K562 (cell line): ENCODE data around the gene HDLBP. TPM values are rescaled to one million over a fixed set of nuclear protein-coding genes. Genes with fewer than 3 reads are reported as not detected.

ENCODE experiments used
- CHD2 ChIP-seq: IDR thresholded peaks from 2 replicates; pipeline ENCODE4 v1.6.1; 2011; ENCODE audit warnings: low read depth, low read length
- COPS2 ChIP-seq: fragments of 450-650 bp; conservative IDR thresholded peaks from 2 replicates; pipeline ENCODE4 v1.6.1; 2016; ENCODE audit warnings: mild to moderate bottlenecking, moderate library complexity
- DNMT1 ChIP-seq: fragments of 450-650 bp; IDR thresholded peaks from 2 replicates; pipeline ENCODE4 v1.6.1; 2016; ENCODE audit warnings: antibody characterized with exemption, mild to moderate bottlenecking
- ELF1 ChIP-seq: fragments of 200-800 bp; sonication (Bioruptor generic); IDR thresholded peaks from 2 replicates; pipeline ENCODE4 v1.6.1; 2016; ENCODE audit warnings: missing genetic modification characterization, missing compliant biosample characterization
- GABPB1 ChIP-seq: sonication (generic); formaldehyde crosslinking; IDR thresholded peaks from 2 replicates; pipeline ENCODE4 v1.8.0; 2022; ENCODE audit warnings: mild to moderate bottlenecking, missing genetic modification reagents
- HMG20A ChIP-seq: fragments of 450-650 bp; formaldehyde crosslinking; conservative IDR thresholded peaks from 2 replicates; pipeline ENCODE4 v1.4.0; 2020; ENCODE audit warnings: mild to moderate bottlenecking, mixed read lengths
- JUND ChIP-seq, 2 experiments: IDR thresholded peaks; 2 replicates in 1 of 2; 3 replicates in 1 of 2; pipeline ENCODE4 v1.6.1; 2011; ENCODE audit warnings: borderline replicate concordance in 2 of 2, low read depth in 2 of 2, low read length in 2 of 2, improper control_type of control experiment in 1 of 2, missing biosample characterization in 1 of 2, missing genetic modification characterization in 1 of 2, missing genetic modification reagents in 1 of 2
- NR2C2 ChIP-seq, 2 experiments: fragments of 200-800 bp in 1 of 2; sonication (Bioruptor generic) in 1 of 2; sonication (generic) in 1 of 2; formaldehyde crosslinking in 1 of 2; IDR thresholded peaks; 2 replicates each; pipeline versions ENCODE4 v1.6.1 to v1.8.0; 2016 to 2022; ENCODE audit warnings: mild to moderate bottlenecking in 1 of 2, missing compliant biosample characterization in 1 of 2, missing genetic modification characterization in 1 of 2, missing genetic modification reagents in 1 of 2
- NUFIP1 ChIP-seq: fragments of 450-650 bp; IDR thresholded peaks from 2 replicates; pipeline ENCODE4 v1.6.1; 2018; ENCODE audit not compliant: partially characterized antibody
- PCBP1 ChIP-seq: fragments of 200-400 bp; formaldehyde crosslinking; IDR thresholded peaks from 2 replicates; pipeline ENCODE4 v1.6.1; 2018; ENCODE audit warnings: mild to moderate bottlenecking, low read depth, low read length; ENCODE audit not compliant: poor library complexity, severe bottlenecking
- SMAD4 ChIP-seq: fragments of 250-450 bp; sonication (Bioruptor Pico); conservative IDR thresholded peaks from 2 replicates; pipeline ENCODE4 v1.8.0; 2021; ENCODE audit warnings: inconsistent platforms, mild to moderate bottlenecking, moderate library complexity
- SMARCA4 ChIP-seq: fragments of 450-650 bp; IDR thresholded peaks from 2 replicates; pipeline ENCODE4 v1.6.1; 2016
- SREBF1 ChIP-seq: fragments of 150-350 bp; IDR thresholded peaks from 2 replicates; pipeline ENCODE4 v1.6.1; 2014; ENCODE audit warnings: antibody characterized with exemption, low read depth, low read length, borderline replicate concordance
- STAT5B ChIP-seq: fragments of 250-450 bp; sonication (Bioruptor Pico); IDR thresholded peaks from 2 replicates; pipeline ENCODE4 v1.8.0; 2021; ENCODE audit warnings: mild to moderate bottlenecking, inconsistent platforms
- TAF15 ChIP-seq: fragments of 200-400 bp; formaldehyde crosslinking; IDR thresholded peaks from 2 replicates; pipeline ENCODE4 v1.6.1; 2017; ENCODE audit warnings: mild to moderate bottlenecking, low read depth, low read length, moderate library complexity
- YY1 ChIP-seq, 3 experiments: IDR thresholded peaks; 2 replicates each; pipeline ENCODE4 v1.6.1; 2011; ENCODE audit warnings: low read length in 2 of 3, mild to moderate bottlenecking in 2 of 3, moderate library complexity in 2 of 3, borderline replicate concordance in 1 of 3, control low read depth in 1 of 3, low read depth in 1 of 3; ENCODE audit not compliant: insufficient read depth in 3 of 3, insufficient replicate concordance in 2 of 3, control insufficient read depth in 1 of 3, insufficient read length in 1 of 3; ENCODE audit errors: extremely low read depth in 1 of 3
- ZNF143 ChIP-seq: sonication (generic); formaldehyde crosslinking; IDR thresholded peaks from 2 replicates; pipeline ENCODE4 v1.9.0; 2022; ENCODE audit warnings: mild to moderate bottlenecking, missing genetic modification reagents
- ZNF354B ChIP-seq: fragments of 250-450 bp; sonication (Bioruptor Pico); IDR thresholded peaks from 2 replicates; pipeline ENCODE4 v1.4.0; 2020
- ZNF583 ChIP-seq: fragments of 250-450 bp; sonication (Bioruptor Pico); IDR thresholded peaks from 2 replicates; pipeline ENCODE4 v1.4.0; 2020
- polyA plus RNA-seq, 8 experiments: library from polyadenylated mRNA; depleted of rRNA in 4 of 8; stranded (reverse) in 5 of 8; unstranded in 3 of 8; fragments of >200 nt; fragmentation: Nextera tagmentation in 2 of 8; fragmentation: Illumina TruSeq in 1 of 8; extraction: Ambion mirVana in 2 of 8; extraction: Trizol in 1 of 8; gene quantifications; 2 replicates each; pipeline versions ENCODE4 v1.2.1 to v1.2.3, GENCODE V29; 2011 to 2014; ENCODE audit warnings: inconsistent platforms in 1 of 8, missing spikeins in 1 of 8
- total RNA-seq, 7 experiments: library from RNA; depleted of rRNA in 6 of 7; stranded (reverse); fragments of >200 nt in 6 of 7; fragmentation: Illumina TruSeq in 2 of 7; extraction: Trizol in 2 of 7; gene quantifications; 2 replicates each; pipeline versions ENCODE4 v1.2.1 to v1.2.3, GENCODE V29; 2011 to 2021; ENCODE audit warnings: low replicate concordance in 1 of 7
- TF ChIP-seq, protein P1 (sequence below): fragments of 450-650 bp; conservative IDR thresholded peaks from 2 replicates; pipeline ENCODE4 v1.6.1; 2016; ENCODE audit warnings: missing genetic modification characterization, low read depth, mild to moderate bottlenecking, control low read depth, missing compliant biosample characterization
- TF ChIP-seq, protein P2 (sequence below): sonication (generic); formaldehyde crosslinking; IDR thresholded peaks from 2 replicates; pipeline ENCODE4 v1.8.0; 2022; ENCODE audit warnings: mild to moderate bottlenecking, missing genetic modification reagents, borderline replicate concordance
- TF ChIP-seq, protein P3 (sequence below): fragments of 250-450 bp; sonication (Bioruptor Pico); IDR thresholded peaks from 2 replicates; pipeline ENCODE4 v1.6.1; 2021; ENCODE audit warnings: mild to moderate bottlenecking

Gene HDLBP
- total and polyA plus RNA-seq, 9 of the 15 experiments (the other 6 are each of a cell fraction or from before 2014, with no cell fraction given), result 24.4 to 378 (median 146) TPM

DNA sequence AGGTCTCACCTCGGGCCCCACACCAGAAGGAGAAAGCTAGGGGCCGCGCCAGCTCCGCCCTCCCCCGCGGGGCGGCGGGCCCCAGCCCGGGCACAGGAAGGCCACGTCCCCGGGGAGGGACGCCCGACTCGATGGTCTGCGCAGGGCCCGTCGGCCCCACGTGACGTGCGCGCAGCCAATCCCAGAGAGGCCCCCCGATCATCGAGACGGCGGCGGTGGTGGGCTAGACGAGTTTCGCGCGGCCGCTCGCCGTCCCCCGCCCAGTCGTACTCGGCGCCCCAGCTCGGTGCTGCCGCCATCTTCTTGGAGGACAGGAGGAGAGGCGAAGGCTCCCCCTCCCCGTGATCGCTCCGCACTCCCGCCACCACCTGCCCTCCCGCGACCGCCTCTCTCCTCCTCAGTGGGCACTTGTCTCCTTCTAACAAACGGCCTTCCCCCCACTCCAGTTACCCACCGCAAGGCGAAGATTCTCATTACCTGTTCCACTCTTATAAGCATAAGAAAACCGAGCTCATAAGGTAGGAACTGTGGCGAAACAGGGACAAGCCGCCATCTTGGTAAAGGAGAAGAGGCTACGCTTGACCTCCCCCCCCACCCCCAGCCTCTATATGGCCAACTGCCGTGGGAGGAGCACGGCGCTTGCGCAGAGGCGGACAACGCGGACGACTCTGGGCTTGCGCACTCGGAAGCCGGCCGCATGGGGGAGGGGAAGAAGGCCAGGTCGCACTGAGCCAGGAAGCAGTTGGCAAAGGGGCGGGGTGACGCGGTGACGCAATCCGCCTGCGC is at the start of gene HDLBP (continued):
- TF ChIP-seq GABPB1 (peak; percentile 74), STAT5B (no peak), JUND (IDR thresholded peaks at IDR 0.05; ENCODE audit: borderline replicate concordance, low read depth, low read length) (peak; percentile 67), JUND (tag; IDR thresholded peaks at IDR 0.05; ENCODE audit: borderline replicate concordance, low read depth, low read length) (peak; percentile 48; the same call in 1 of the 3 replicates), NR2C2 (CRISPR knock-in tag; IDR thresholded peaks at IDR 0.05) (peak; percentile 77), NR2C2 (tag; IDR thresholded peaks at IDR 0.05) (peak; percentile 95), ZNF583 (no peak), TAF15 (no peak), ZNF354B (CRISPR knock-in tag) (no peak), YY1 (IDR thresholded peaks at IDR 0.05; ENCODE audit: borderline replicate concordance in 1 of 3, control insufficient read depth in 1 of 3, extremely low read depth in 1 of 3, insufficient read depth in 3 of 3, insufficient read length in 1 of 3, insufficient replicate concordance in 2 of 3, low read depth in 1 of 3, low read length in 2 of 3) (peak; percentile 91 to 97 (median 95)), SMARCA4 (no peak), CHD2 (peak; percentile 56; the same call in 1 of the 2 replicates), PCBP1 (peak; percentile 18), HMG20A (no peak), COPS2 (no peak), SREBF1 (no peak), ELF1 (peak; percentile 77), DNMT1 (no peak), SMAD4 (CRISPR knock-in tag) (peak; percentile 54; the same call in 1 of the 2 replicates), ZNF143 (CRISPR knock-in tag) (no peak), NUFIP1 (no peak)
- TF ChIP-seq, protein P1, sequence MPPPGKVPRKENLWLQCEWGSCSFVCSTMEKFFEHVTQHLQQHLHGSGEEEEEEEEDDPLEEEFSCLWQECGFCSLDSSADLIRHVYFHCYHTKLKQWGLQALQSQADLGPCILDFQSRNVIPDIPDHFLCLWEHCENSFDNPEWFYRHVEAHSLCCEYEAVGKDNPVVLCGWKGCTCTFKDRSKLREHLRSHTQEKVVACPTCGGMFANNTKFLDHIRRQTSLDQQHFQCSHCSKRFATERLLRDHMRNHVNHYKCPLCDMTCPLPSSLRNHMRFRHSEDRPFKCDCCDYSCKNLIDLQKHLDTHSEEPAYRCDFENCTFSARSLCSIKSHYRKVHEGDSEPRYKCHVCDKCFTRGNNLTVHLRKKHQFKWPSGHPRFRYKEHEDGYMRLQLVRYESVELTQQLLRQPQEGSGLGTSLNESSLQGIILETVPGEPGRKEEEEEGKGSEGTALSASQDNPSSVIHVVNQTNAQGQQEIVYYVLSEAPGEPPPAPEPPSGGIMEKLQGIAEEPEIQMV (tag), result no peak
- TF ChIP-seq, protein P2, sequence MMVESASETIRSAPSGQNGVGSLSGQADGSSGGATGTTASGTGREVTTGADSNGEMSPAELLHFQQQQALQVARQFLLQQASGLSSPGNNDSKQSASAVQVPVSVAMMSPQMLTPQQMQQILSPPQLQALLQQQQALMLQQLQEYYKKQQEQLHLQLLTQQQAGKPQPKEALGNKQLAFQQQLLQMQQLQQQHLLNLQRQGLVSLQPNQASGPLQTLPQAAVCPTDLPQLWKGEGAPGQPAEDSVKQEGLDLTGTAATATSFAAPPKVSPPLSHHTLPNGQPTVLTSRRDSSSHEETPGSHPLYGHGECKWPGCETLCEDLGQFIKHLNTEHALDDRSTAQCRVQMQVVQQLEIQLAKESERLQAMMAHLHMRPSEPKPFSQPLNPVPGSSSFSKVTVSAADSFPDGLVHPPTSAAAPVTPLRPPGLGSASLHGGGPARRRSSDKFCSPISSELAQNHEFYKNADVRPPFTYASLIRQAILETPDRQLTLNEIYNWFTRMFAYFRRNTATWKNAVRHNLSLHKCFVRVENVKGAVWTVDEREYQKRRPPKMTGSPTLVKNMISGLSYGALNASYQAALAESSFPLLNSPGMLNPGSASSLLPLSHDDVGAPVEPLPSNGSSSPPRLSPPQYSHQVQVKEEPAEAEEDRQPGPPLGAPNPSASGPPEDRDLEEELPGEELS (CRISPR knock-in tag), result no peak
- TF ChIP-seq, protein P3, sequence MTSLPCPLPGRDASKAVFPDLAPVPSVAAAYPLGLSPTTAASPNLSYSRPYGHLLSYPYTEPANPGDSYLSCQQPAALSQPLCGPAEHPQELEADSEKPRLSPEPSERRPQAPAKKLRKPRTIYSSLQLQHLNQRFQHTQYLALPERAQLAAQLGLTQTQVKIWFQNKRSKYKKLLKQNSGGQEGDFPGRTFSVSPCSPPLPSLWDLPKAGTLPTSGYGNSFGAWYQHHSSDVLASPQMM (CRISPR knock-in tag), result no peak
